Neuronal stem cell (in vitro differentiated cells): ENCODE results near the gene MAP3K20.

Experiments
- DNase-seq: peaks from one replicate; pipeline ENCODE4 v3.0.0-alpha.2; 2013; ENCODE audit warnings: low spot score
- H2AFZ ChIP-seq: one replicate; pipeline ENCODE4 v1.6.1; 2013; ENCODE audit warnings: mild to moderate bottlenecking, low read length, inconsistent platforms
- H2AK5ac ChIP-seq: 2 replicates; pipeline ENCODE4 v1.6.1; 2013; ENCODE audit warnings: low read depth, mild to moderate bottlenecking, inconsistent platforms, low read length, moderate library complexity, mixed read lengths
- H2BK120ac ChIP-seq: 2 replicates; pipeline ENCODE4 v1.6.1; 2013; ENCODE audit warnings: low read depth, mild to moderate bottlenecking, inconsistent platforms, low read length, moderate library complexity, mixed read lengths
- H2BK12ac ChIP-seq: one replicate; pipeline ENCODE4 v1.6.1; 2013; ENCODE audit warnings: low read length, inconsistent platforms
- H2BK15ac ChIP-seq: 2 replicates; pipeline ENCODE4 v1.6.1; 2013; ENCODE audit warnings: mild to moderate bottlenecking, low read length, inconsistent platforms, mixed read lengths
- H2BK5ac ChIP-seq: one replicate; pipeline ENCODE4 v1.6.1; 2013; ENCODE audit warnings: inconsistent platforms, mild to moderate bottlenecking, low read length, moderate library complexity
- H3K14ac ChIP-seq: one replicate; pipeline ENCODE4 v1.6.1; 2013; ENCODE audit warnings: low read length, inconsistent platforms
- H3K18ac ChIP-seq: 2 replicates; pipeline ENCODE4 v1.6.1; 2013; ENCODE audit warnings: low read length, inconsistent platforms
- H3K23ac ChIP-seq: 2 replicates; pipeline ENCODE4 v1.6.1; 2013; ENCODE audit warnings: low read depth, mild to moderate bottlenecking, mixed read lengths, low read length, inconsistent platforms; ENCODE audit not compliant: poor library complexity
- H3K27ac ChIP-seq: replicated peaks from 3 replicates; pipeline ENCODE4 v1.5.1; 2013; ENCODE audit warnings: low read length, inconsistent platforms
- H3K27me3 ChIP-seq, 3 experiments: 2 replicates each; pipeline ENCODE4 v1.6.1; 2013; ENCODE audit warnings: low read length in 3 of 3, mild to moderate bottlenecking in 2 of 3, inconsistent platforms in 1 of 3, low read depth in 1 of 3, mixed read lengths in 1 of 3, moderate library complexity in 1 of 3; ENCODE audit not compliant: control insufficient read depth in 3 of 3, insufficient read depth in 3 of 3
- H3K36me3 ChIP-seq, 2 donors: replicated peaks in 1 of 2; 2 replicates each; pipeline ENCODE4 v1.6.1; 2013; ENCODE audit warnings: low read length in 2 of 2; ENCODE audit not compliant: control insufficient read depth in 2 of 2, insufficient read depth in 2 of 2
- H3K4ac ChIP-seq: 2 replicates; pipeline ENCODE4 v1.6.1; 2013; ENCODE audit warnings: inconsistent platforms, mild to moderate bottlenecking, low read length, moderate library complexity
- H3K4me1 ChIP-seq, 2 donors: 1 replicate in 1 of 2; 2 replicates in 1 of 2; pipeline ENCODE4 v1.6.1; 2013; ENCODE audit warnings: low read length in 2 of 2, low read depth in 1 of 2; ENCODE audit not compliant: control insufficient read depth in 2 of 2, insufficient read depth in 1 of 2
- H3K4me2 ChIP-seq: one replicate; pipeline ENCODE4 v1.6.1; 2013; ENCODE audit warnings: mild to moderate bottlenecking, low read length, inconsistent platforms; ENCODE audit not compliant: insufficient read depth, poor library complexity, severe bottlenecking
- H3K4me3 ChIP-seq, 2 donors: 2 replicates each; pipeline ENCODE4 v1.5.1; 2013; ENCODE audit warnings: low read length in 2 of 2, mild to moderate bottlenecking in 2 of 2, inconsistent platforms in 1 of 2, moderate library complexity in 1 of 2
- H3K79me1 ChIP-seq: one replicate; pipeline ENCODE4 v1.6.1; 2013; ENCODE audit warnings: low read depth, mild to moderate bottlenecking, inconsistent platforms, low read length, moderate library complexity
- H3K9ac ChIP-seq: one replicate; pipeline ENCODE4 v1.6.1; 2013; ENCODE audit warnings: mild to moderate bottlenecking, low read depth, low read length, inconsistent platforms; ENCODE audit not compliant: poor library complexity
- H3K9me3 ChIP-seq, 2 donors: replicated peaks in 1 of 2; 2 replicates each; pipeline versions ENCODE3 to v1.6.1; 2013; ENCODE audit warnings: low read length in 2 of 2, mild to moderate bottlenecking in 2 of 2, inconsistent platforms in 1 of 2, low read depth in 1 of 2, mixed read lengths in 1 of 2, moderate library complexity in 1 of 2; ENCODE audit not compliant: control insufficient read depth in 2 of 2, insufficient read depth in 1 of 2
- H4K8ac ChIP-seq: one replicate; pipeline ENCODE4 v1.6.1; 2013; ENCODE audit warnings: low read depth, mild to moderate bottlenecking, inconsistent platforms, low read length, moderate library complexity
- H4K91ac ChIP-seq: one replicate; pipeline ENCODE4 v1.6.1; 2013; ENCODE audit warnings: low read length, low read depth, mild to moderate bottlenecking, inconsistent platforms; ENCODE audit not compliant: poor library complexity
- WGBS, 2 donors: extraction: QIAGEN DNeasy Blood & Tissue Kit; methylation state at CpG; one replicate each; pipeline ENCODE4 v1.1.7; 2013; ENCODE audit warnings: missing lambda C conversion rate in 2 of 2, mixed read lengths in 1 of 2; ENCODE audit not compliant: insufficient read length in 2 of 2, insufficient replicate concordance in 1 of 2; ENCODE audit errors: extremely low coverage in 2 of 2; 5-methylcytosine and 5-hydroxymethylcytosine counted together

Gene MAP3K20

GRCh38 chr2:173087793-173088496 lies 12.3 kb downstream of the MAP3K20 start:
- no peak overlapping the region for H3K4me3 ChIP-seq
- H4K8ac ChIP-seq: no peak overlapping the region
- no peak overlapping the region for H3K4ac ChIP-seq
- no peak overlapping the region for H3K4me2 ChIP-seq
- H3K36me3 ChIP-seq: peaks cover 0 to 21% of the 10 kb centered on the region in 2 donors
- peaks cover 0 to 3% of the 10 kb centered on the region in 2 donors for H3K4me1 ChIP-seq
- no peak for DNase-seq
- no peak overlapping the region for H4K91ac ChIP-seq
- H3K23ac ChIP-seq: no peak overlapping the region
- H2BK5ac ChIP-seq: no peak overlapping the region
- H2BK12ac ChIP-seq: no peak overlapping the region
- no peak overlapping the region for H3K18ac ChIP-seq
- no peak overlapping the region for H2AFZ ChIP-seq
- H2AK5ac ChIP-seq: no peak overlapping the region
- H3K79me1 ChIP-seq: no peaks in the 10 kb centered on the region
- no peak overlapping the region for H2BK120ac ChIP-seq
- no peaks in the 10 kb centered on the region for H3K27me3 ChIP-seq
- no peak overlapping the region for H3K27ac ChIP-seq
- H3K9ac ChIP-seq: no peak overlapping the region
- no peak overlapping the region for H2BK15ac ChIP-seq
- H3K9me3 ChIP-seq: no peaks in the 10 kb centered on the region
- no peak overlapping the region for H3K14ac ChIP-seq
- 100% methylated on average over 1 of the region's 4 CpGs; no CpG with 5 or more reads in 1 of the 2 donors for WGBS, 2 donors

DNA sequence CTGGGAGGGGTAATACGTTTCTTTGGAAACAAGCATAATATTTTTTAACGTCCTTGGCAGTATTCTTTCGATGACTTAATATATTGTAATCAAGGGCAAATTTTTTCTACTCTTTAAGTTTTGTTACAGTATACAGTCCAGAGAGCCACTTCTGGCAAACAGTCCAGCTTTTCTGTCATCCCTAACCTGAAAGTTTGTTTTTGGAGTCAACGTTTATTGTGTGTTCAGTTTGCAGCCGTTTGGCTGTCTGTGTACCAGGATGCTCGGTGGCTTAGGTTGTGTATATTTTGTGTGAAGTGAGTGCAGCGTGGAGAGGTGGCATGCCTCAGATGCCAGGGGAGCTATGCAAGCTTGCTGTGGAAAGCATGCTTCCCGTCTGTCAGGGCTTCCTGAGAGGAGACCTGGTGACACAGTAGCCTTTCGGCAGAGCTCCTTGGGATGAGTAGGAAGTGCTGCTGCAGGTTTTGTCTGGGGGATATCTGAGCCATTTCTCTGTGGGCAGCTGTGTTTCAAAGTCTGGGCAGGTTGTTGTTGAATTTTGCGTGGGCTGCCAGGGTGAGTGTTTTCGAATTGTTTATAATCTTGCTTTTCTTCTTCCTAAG lies 14.7 kb downstream of the MAP3K20 start:
- Histone ChIP-seq H3K27me3 (no peaks in the 10 kb centered on the region), H4K91ac (no peak overlapping the region), H3K4ac (no peak overlapping the region), H3K14ac (no peak overlapping the region), H2AK5ac (no peak overlapping the region), H2BK12ac (no peak overlapping the region), H2AFZ (no peak overlapping the region), H3K36me3 (peaks cover 0 to 28% of the 10 kb centered on the region in 2 donors), H2BK120ac (no peak overlapping the region), H3K18ac (no peak overlapping the region), H3K79me1 (no peaks in the 10 kb centered on the region), H3K9me3 (no peaks in the 10 kb centered on the region), H3K4me2 (no peak overlapping the region), H2BK15ac (no peak overlapping the region), H3K4me1 (peaks cover 0 to 3% of the 10 kb centered on the region in 2 donors), H3K4me3 (no peak overlapping the region), H3K27ac (no peak overlapping the region), H2BK5ac (no peak overlapping the region), H3K9ac (no peak overlapping the region), H3K23ac (no peak overlapping the region), H4K8ac (no peak overlapping the region)
- no CpG with 5 or more reads among the region's 11 CpGs for WGBS, 2 donors
- no peak for DNase-seq

GRCh38 chr2:173090973-173091660 lies 15.5 kb downstream of the MAP3K20 start:
- Histone ChIP-seq H3K79me1 (no peaks in the 10 kb centered on the region), H2BK12ac (no peak overlapping the region), H3K27ac (no peak overlapping the region), H3K27me3 (no peaks in the 10 kb centered on the region), H3K4me1 (peaks cover 0 to 3% of the 10 kb centered on the region in 2 donors), H2AFZ (no peak overlapping the region), H2BK5ac (no peak overlapping the region), H2BK120ac (no peak overlapping the region), H3K18ac (no peak overlapping the region), H3K14ac (no peak overlapping the region), H4K8ac (no peak overlapping the region), H2BK15ac (no peak overlapping the region), H3K4ac (no peak overlapping the region), H3K9me3 (no peaks in the 10 kb centered on the region), H3K4me3 (no peak overlapping the region), H2AK5ac (no peak overlapping the region), H4K91ac (no peak overlapping the region), H3K36me3 (peaks cover 0 to 35% of the 10 kb centered on the region in 2 donors), H3K4me2 (no peak overlapping the region), H3K9ac (no peak overlapping the region), H3K23ac (no peak overlapping the region)
- no CpG with 5 or more reads among the region's 10 CpGs for WGBS, 2 donors
- DNase-seq: no peak

DNA sequence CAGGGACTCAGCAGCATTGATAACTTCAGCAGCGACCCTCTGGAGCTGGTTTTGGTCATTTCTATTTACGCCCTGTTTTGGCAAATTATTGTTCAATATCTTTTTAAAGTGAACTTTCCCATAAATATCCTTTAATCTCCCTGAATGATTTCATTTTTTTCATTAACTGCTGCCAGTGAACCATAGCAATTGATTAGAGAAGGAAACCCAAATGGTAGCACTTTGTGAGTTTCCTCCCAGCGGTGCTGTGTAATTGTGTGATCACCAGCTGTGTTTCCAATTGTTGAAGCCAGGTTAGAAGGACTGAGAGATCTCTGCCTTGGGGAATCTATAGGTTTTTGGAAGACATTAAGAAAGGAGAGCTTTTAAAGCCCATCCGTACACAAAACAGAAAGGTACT lies 16.3 kb downstream of the MAP3K20 start:
- H3K4me2 ChIP-seq: no peak overlapping the region
- H3K23ac ChIP-seq: no peak overlapping the region
- H3K27ac ChIP-seq: no peak overlapping the region
- H2AFZ ChIP-seq: no peak overlapping the region
- no peak overlapping the region for H3K18ac ChIP-seq
- no peak overlapping the region for H2BK5ac ChIP-seq
- no peaks in the 10 kb centered on the region for H3K27me3 ChIP-seq
- H3K4ac ChIP-seq: no peak overlapping the region
- no peak overlapping the region for H3K9ac ChIP-seq
- no peaks in the 10 kb centered on the region for H3K9me3 ChIP-seq
- no peaks in the 10 kb centered on the region for H3K79me1 ChIP-seq
- WGBS, 2 donors: no CpG with 5 or more reads among the region's 4 CpGs
- H4K8ac ChIP-seq: no peak overlapping the region
- no peak overlapping the region for H2BK120ac ChIP-seq
- H3K36me3 ChIP-seq: peaks cover 0 to 43% of the 10 kb centered on the region in 2 donors
- peaks cover 0 to 3% of the 10 kb centered on the region in 2 donors for H3K4me1 ChIP-seq
- no peak overlapping the region for H4K91ac ChIP-seq
- no peak overlapping the region for H2BK12ac ChIP-seq
- no peak overlapping the region for H3K14ac ChIP-seq
- DNase-seq: no peak
- H3K4me3 ChIP-seq: no peak overlapping the region
- H2AK5ac ChIP-seq: no peak overlapping the region
- no peak overlapping the region for H2BK15ac ChIP-seq
